ENCODE results near the gene SPATA3.

DNA sequence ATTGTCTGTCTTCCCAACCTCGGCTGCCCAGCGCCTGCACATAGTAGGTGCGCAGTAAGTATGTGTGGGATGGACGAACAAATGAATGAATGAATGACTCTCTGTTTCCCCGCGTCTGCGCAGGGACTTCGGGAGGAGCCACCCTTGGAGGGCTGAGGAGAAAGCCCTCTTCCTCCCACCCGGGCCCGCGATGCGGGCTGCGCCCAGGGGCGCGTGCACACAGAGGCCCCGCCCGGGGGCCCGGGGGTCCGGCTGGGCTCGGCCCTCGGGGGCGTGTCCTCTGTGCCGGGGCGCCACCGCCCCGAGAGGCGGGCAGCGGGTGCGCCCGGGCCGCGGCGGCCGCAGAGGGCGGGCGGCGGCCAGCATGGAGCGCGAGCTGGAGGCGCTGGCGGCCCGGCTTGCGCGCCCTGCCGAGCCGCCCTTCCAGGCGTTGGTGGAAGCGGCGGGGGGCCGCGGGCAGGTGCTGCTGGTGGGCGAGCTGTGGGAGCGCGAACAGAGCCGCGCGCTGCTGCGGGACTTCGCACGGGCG lies 41.3 kb downstream of the SPATA3 start, which contains the start of gene C2orf72:
- TF ChIP-seq, protein P1, sequence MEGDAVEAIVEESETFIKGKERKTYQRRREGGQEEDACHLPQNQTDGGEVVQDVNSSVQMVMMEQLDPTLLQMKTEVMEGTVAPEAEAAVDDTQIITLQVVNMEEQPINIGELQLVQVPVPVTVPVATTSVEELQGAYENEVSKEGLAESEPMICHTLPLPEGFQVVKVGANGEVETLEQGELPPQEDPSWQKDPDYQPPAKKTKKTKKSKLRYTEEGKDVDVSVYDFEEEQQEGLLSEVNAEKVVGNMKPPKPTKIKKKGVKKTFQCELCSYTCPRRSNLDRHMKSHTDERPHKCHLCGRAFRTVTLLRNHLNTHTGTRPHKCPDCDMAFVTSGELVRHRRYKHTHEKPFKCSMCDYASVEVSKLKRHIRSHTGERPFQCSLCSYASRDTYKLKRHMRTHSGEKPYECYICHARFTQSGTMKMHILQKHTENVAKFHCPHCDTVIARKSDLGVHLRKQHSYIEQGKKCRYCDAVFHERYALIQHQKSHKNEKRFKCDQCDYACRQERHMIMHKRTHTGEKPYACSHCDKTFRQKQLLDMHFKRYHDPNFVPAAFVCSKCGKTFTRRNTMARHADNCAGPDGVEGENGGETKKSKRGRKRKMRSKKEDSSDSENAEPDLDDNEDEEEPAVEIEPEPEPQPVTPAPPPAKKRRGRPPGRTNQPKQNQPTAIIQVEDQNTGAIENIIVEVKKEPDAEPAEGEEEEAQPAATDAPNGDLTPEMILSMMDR (IDR thresholded peaks at IDR 0.05; ENCODE audit: insufficient read depth, low read length, poor library complexity, severe bottlenecking), result no peak
- no peak for TF ChIP-seq EZH2phosphoT487 (conservative IDR thresholded peaks at IDR 0.05; ENCODE audit: low read length)

Measured in SU-DHL-6 (cell line).